HepG2 (cell line): Measurements from ENCODE around the gene UBL7. TPM values are rescaled to one million over a fixed set of nuclear protein-coding genes. Genes with fewer than 3 reads are reported as not detected.

ENCODE experiments used
- ARHGAP35 ChIP-seq: sonication (generic); formaldehyde crosslinking; IDR thresholded peaks from 2 replicates; pipeline ENCODE4 v1.9.0; 2022; ENCODE audit warnings: mild to moderate bottlenecking, inconsistent platforms, moderate library complexity, missing genetic modification reagents, borderline replicate concordance
- FIP1L1 ChIP-seq: fragments of 200-400 bp; formaldehyde crosslinking; IDR thresholded peaks from 2 replicates; pipeline ENCODE4 v1.6.1; 2018; ENCODE audit warnings: low read depth, mild to moderate bottlenecking, low read length, moderate library complexity, borderline replicate concordance; ENCODE audit not compliant: insufficient read depth
- GABPB1 ChIP-seq: IDR thresholded peaks from 2 replicates; pipeline ENCODE4 v1.6.1; 2016; ENCODE audit warnings: mild to moderate bottlenecking, missing genetic modification reagents, moderate library complexity, missing compliant biosample characterization
- HNF4A ChIP-seq: sonication (generic); formaldehyde crosslinking; IDR thresholded peaks from 2 replicates; pipeline ENCODE4 v1.4.0; 2020; ENCODE audit warnings: missing genetic modification reagents
- IRF2 ChIP-seq: IDR thresholded peaks from 2 replicates; pipeline ENCODE4 v1.6.1; 2018; ENCODE audit warnings: missing genetic modification reagents, missing compliant biosample characterization
- MIER2 ChIP-seq: IDR thresholded peaks from 2 replicates; pipeline ENCODE4 v1.6.1; 2016; ENCODE audit warnings: missing biosample characterization, missing genetic modification reagents
- RCOR2 ChIP-seq: IDR thresholded peaks from 2 replicates; pipeline ENCODE4 v1.6.1; 2016; ENCODE audit warnings: missing biosample characterization, missing genetic modification reagents
- SNAPC2 ChIP-seq: sonication (generic); formaldehyde crosslinking; IDR thresholded peaks from 2 replicates; pipeline ENCODE4 v1.8.1; 2022; ENCODE audit warnings: mild to moderate bottlenecking, missing genetic modification reagents
- TEAD2 ChIP-seq: sonication (generic); formaldehyde crosslinking; IDR thresholded peaks from 2 replicates; pipeline ENCODE4 v1.9.0; 2021; ENCODE audit warnings: missing genetic modification reagents
- ZBTB42 ChIP-seq: sonication (generic); formaldehyde crosslinking; IDR thresholded peaks from 2 replicates; pipeline ENCODE4 v1.5.0; 2020; ENCODE audit warnings: mild to moderate bottlenecking, missing genetic modification reagents
- ZNF101 ChIP-seq: sonication (generic); formaldehyde crosslinking; IDR thresholded peaks from 2 replicates; pipeline ENCODE4 v1.4.0; 2020; ENCODE audit warnings: mild to moderate bottlenecking, low read depth, missing genetic modification reagents, borderline replicate concordance
- ZNF124 ChIP-seq: sonication (generic); formaldehyde crosslinking; IDR thresholded peaks from 2 replicates; pipeline ENCODE4 v1.4.0; 2020; ENCODE audit warnings: missing genetic modification reagents
- ZNF205 ChIP-seq: IDR thresholded peaks from 2 replicates; pipeline ENCODE4 v1.6.1; 2018; ENCODE audit warnings: missing biosample characterization, missing genetic modification reagents
- ZNF282 ChIP-seq: fragments of 450-650 bp; IDR thresholded peaks from 2 replicates; pipeline ENCODE4 v1.6.1; 2018; ENCODE audit not compliant: partially characterized antibody
- ZNF501 ChIP-seq: sonication (generic); formaldehyde crosslinking; IDR thresholded peaks from 2 replicates; pipeline ENCODE4 v1.5.1; 2020; ENCODE audit warnings: mild to moderate bottlenecking, moderate library complexity, missing genetic modification reagents
- ZNF546 ChIP-seq: sonication (generic); formaldehyde crosslinking; conservative IDR thresholded peaks from 2 replicates; pipeline ENCODE4 v1.8.1; 2023; ENCODE audit warnings: mild to moderate bottlenecking, missing genetic modification reagents
- ZNF660 ChIP-seq: sonication (generic); formaldehyde crosslinking; IDR thresholded peaks from 2 replicates; pipeline ENCODE4 v1.5.1; 2020; ENCODE audit warnings: mild to moderate bottlenecking, low read depth, missing genetic modification reagents, borderline replicate concordance
- ZNF780A ChIP-seq: sonication (generic); formaldehyde crosslinking; IDR thresholded peaks from 2 replicates; pipeline ENCODE4 v1.8.0; 2022; ENCODE audit warnings: mild to moderate bottlenecking, missing genetic modification reagents, moderate library complexity
- polyA plus RNA-seq, 8 experiments: library from polyadenylated mRNA; depleted of rRNA in 3 of 8; stranded (reverse) in 7 of 8; unstranded in 1 of 8; fragments of >200 nt; fragmentation: Illumina TruSeq in 4 of 8; extraction: Trizol in 4 of 8; gene quantifications; 2 replicates each; pipeline versions ENCODE4 v1.2.1 to v1.2.3, GENCODE V29; 2011 to 2016; ENCODE audit warnings: low read depth in 4 of 8, missing spikeins in 1 of 8, mixed read lengths in 1 of 8; ENCODE audit not compliant: insufficient read depth in 1 of 8
- total RNA-seq, 5 experiments: library from RNA; depleted of rRNA; stranded (reverse); fragments of >200 nt; fragmentation: Illumina TruSeq; extraction: Trizol; gene quantifications; 2 replicates each; pipeline ENCODE4 v1.2.3, GENCODE V29; 2016; ENCODE audit warnings: low read depth in 1 of 5
- TF ChIP-seq, protein P1 (sequence below): sonication (generic); formaldehyde crosslinking; IDR thresholded peaks from 2 replicates; pipeline ENCODE4 v1.4.0; 2020; ENCODE audit warnings: mild to moderate bottlenecking, missing genetic modification reagents
- TF ChIP-seq, protein P2 (sequence below): conservative IDR thresholded peaks from 2 replicates; pipeline ENCODE4 v1.6.1; 2018; ENCODE audit warnings: missing genetic modification reagents
- TF ChIP-seq, protein P3 (sequence below), 2 experiments: sonication (generic) in 1 of 2; formaldehyde crosslinking in 1 of 2; IDR thresholded peaks; 2 replicates each; pipeline versions ENCODE4 v1.4.0 to v1.6.1; 2018 to 2020; ENCODE audit warnings: missing genetic modification reagents in 2 of 2, borderline replicate concordance in 1 of 2, low read depth in 1 of 2, mild to moderate bottlenecking in 1 of 2, missing biosample characterization in 1 of 2
- TF ChIP-seq, protein P4 (sequence below): sonication (generic); formaldehyde crosslinking; IDR thresholded peaks from 2 replicates; pipeline ENCODE4 v1.4.0; 2020; ENCODE audit warnings: missing genetic modification reagents

Gene UBL7
- total and polyA plus RNA-seq, 2 of the 13 experiments (the other 11 are each of a cell fraction or from before 2014, with no cell fraction given): 55.0 to 63.5 TPM

DNA sequence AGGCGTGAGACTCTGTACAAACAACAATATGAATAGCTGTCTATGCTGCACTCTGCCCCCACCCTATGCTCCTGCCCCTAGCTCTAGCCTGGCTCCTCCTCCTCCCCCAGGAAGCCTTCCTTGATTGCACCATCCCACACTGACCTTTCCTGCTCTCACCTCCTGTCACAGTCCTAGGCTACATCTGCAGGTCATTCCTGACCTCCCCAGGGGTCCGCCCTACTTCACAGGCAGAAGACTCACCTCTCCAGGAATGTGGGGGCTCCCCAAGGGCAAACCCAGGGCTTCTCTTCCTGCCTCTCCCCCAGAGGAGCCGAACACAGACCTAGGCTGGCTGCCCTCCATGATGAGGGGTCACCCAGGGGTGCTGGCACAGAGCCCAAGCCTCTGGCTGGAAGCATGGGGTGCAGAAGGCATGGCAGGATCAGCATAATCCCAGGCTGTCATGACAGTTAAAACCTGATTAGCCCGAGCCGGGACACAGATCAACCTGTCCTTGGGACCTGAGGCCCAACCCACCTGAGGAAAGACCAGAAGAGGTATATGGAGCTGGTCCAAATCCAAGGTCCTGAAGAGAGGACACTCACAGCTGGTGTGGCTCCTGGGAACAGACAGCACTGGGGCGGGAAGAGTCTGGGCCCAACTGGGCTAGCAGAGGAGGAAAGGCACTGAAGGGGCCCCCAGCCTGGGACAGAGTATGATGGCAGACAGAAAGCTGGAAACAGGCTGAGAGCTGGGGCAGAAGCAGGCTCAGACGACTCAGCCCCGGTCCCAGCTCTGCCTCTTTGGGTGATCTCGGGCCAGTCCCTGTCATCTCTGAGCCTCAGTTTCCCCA is 33.1 kb downstream of the UBL7 start (continued):
- TF ChIP-seq, protein P1, sequence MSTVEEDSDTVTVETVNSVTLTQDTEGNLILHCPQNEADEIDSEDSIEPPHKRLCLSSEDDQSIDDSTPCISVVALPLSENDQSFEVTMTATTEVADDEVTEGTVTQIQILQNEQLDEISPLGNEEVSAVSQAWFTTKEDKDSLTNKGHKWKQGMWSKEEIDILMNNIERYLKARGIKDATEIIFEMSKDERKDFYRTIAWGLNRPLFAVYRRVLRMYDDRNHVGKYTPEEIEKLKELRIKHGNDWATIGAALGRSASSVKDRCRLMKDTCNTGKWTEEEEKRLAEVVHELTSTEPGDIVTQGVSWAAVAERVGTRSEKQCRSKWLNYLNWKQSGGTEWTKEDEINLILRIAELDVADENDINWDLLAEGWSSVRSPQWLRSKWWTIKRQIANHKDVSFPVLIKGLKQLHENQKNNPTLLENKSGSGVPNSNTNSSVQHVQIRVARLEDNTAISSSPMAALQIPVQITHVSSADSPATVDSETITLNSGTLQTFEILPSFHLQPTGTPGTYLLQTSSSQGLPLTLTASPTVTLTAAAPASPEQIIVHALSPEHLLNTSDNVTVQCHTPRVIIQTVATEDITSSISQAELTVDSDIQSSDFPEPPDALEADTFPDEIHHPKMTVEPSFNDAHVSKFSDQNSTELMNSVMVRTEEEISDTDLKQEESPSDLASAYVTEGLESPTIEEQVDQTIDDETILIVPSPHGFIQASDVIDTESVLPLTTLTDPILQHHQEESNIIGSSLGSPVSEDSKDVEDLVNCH: no peak
- TF ChIP-seq TEAD2 (CRISPR knock-in tag): no peak
- no peak for TF ChIP-seq ZNF124 (CRISPR knock-in tag)
- TF ChIP-seq, protein P2, sequence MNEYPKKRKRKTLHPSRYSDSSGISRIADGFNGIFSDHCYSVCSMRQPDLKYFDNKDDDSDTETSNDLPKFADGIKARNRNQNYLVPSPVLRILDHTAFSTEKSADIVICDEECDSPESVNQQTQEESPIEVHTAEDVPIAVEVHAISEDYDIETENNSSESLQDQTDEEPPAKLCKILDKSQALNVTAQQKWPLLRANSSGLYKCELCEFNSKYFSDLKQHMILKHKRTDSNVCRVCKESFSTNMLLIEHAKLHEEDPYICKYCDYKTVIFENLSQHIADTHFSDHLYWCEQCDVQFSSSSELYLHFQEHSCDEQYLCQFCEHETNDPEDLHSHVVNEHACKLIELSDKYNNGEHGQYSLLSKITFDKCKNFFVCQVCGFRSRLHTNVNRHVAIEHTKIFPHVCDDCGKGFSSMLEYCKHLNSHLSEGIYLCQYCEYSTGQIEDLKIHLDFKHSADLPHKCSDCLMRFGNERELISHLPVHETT (CRISPR knock-in tag): no peak
- peak; percentile 45 for TF ChIP-seq HNF4A (CRISPR knock-in tag)
- TF ChIP-seq, protein P3, sequence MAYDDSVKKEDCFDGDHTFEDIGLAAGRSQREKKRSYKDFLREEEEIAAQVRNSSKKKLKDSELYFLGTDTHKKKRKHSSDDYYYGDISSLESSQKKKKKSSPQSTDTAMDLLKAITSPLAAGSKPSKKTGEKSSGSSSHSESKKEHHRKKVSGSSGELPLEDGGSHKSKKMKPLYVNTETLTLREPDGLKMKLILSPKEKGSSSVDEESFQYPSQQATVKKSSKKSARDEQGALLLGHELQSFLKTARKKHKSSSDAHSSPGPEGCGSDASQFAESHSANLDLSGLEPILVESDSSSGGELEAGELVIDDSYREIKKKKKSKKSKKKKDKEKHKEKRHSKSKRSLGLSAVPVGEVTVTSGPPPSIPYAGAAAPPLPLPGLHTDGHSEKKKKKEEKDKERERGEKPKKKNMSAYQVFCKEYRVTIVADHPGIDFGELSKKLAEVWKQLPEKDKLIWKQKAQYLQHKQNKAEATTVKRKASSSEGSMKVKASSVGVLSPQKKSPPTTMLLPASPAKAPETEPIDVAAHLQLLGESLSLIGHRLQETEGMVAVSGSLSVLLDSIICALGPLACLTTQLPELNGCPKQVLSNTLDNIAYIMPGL (CRISPR knock-in tag; IDR thresholded peaks at IDR 0.05; ENCODE audit: borderline replicate concordance in 1 of 2, low read depth in 1 of 2): no peak
- TF ChIP-seq ARHGAP35 (CRISPR knock-in tag): no peak
- TF ChIP-seq MIER2 (CRISPR knock-in tag): no peak
- no peak for TF ChIP-seq ZBTB42 (CRISPR knock-in tag)
- TF ChIP-seq ZNF501: 0 out of 2 replicates have a peak, but pooled peaks have one; percentile 19
- no peak for TF ChIP-seq ZNF101 (CRISPR knock-in tag)
- no peak for TF ChIP-seq SNAPC2 (CRISPR knock-in tag)
- TF ChIP-seq ZNF546 (CRISPR knock-in tag): no peak
- no peak for TF ChIP-seq FIP1L1
- TF ChIP-seq GABPB1: 0 out of 2 replicates have a peak, but pooled peaks have one; percentile 17
- TF ChIP-seq, protein P4, sequence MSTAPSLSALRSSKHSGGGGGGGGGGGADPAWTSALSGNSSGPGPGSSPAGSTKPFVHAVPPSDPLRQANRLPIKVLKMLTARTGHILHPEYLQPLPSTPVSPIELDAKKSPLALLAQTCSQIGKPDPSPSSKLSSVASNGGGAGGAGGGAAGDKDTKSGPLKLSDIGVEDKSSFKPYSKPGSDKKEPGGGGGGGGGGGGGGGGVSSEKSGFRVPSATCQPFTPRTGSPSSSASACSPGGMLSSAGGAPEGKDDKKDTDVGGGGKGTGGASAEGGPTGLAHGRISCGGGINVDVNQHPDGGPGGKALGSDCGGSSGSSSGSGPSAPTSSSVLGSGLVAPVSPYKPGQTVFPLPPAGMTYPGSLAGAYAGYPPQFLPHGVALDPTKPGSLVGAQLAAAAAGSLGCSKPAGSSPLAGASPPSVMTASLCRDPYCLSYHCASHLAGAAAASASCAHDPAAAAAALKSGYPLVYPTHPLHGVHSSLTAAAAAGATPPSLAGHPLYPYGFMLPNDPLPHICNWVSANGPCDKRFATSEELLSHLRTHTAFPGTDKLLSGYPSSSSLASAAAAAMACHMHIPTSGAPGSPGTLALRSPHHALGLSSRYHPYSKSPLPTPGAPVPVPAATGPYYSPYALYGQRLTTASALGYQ (CRISPR knock-in tag): no peak
- no peak for TF ChIP-seq ZNF205 (CRISPR knock-in tag)
- no peak for TF ChIP-seq ZNF282
- no peak for TF ChIP-seq ZNF780A
- TF ChIP-seq RCOR2: peak; percentile 43; the same call in 1 of the 2 replicates
- TF ChIP-seq IRF2 (CRISPR knock-in tag): no peak
- no peak for TF ChIP-seq ZNF660 (CRISPR knock-in tag)
